AG10803 (cell line): Measurements from ENCODE around the gene CDH12.

ENCODE experiments used
- DNase-seq: peaks from one replicate; pipeline ENCODE4 v3.0.0; 2010; ENCODE audit warnings: low read depth
- H3K4me3 ChIP-seq: 2 replicates; pipeline ENCODE4 v1.5.1; 2011; ENCODE audit warnings: mild to moderate bottlenecking, low read length, control low read depth
- TF ChIP-seq, protein P1 (sequence below): conservative IDR thresholded peaks from 2 replicates; pipeline ENCODE4 v1.5.1; 2011; ENCODE audit warnings: mild to moderate bottlenecking, low read length, control low read depth, inconsistent platforms

The CDH12 gene

GRCh38 chr5:22837803-22838202 is 15.3 kb downstream of the CDH12 start:
- no peak for DNase-seq
- TF ChIP-seq, protein P1, sequence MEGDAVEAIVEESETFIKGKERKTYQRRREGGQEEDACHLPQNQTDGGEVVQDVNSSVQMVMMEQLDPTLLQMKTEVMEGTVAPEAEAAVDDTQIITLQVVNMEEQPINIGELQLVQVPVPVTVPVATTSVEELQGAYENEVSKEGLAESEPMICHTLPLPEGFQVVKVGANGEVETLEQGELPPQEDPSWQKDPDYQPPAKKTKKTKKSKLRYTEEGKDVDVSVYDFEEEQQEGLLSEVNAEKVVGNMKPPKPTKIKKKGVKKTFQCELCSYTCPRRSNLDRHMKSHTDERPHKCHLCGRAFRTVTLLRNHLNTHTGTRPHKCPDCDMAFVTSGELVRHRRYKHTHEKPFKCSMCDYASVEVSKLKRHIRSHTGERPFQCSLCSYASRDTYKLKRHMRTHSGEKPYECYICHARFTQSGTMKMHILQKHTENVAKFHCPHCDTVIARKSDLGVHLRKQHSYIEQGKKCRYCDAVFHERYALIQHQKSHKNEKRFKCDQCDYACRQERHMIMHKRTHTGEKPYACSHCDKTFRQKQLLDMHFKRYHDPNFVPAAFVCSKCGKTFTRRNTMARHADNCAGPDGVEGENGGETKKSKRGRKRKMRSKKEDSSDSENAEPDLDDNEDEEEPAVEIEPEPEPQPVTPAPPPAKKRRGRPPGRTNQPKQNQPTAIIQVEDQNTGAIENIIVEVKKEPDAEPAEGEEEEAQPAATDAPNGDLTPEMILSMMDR = no peak
- no peak overlapping the region for H3K4me3 ChIP-seq

GRCh38 chr5:22835686-22836085 is 17.5 kb downstream of the CDH12 start:
- no peak overlapping the region for H3K4me3 ChIP-seq
- TF ChIP-seq, protein P1 = no peak
- DNase-seq = no peak

- no peak for DNase-seq
- no peak overlapping the region for H3K4me3 ChIP-seq
- TF ChIP-seq, protein P1 = no peak
Observed at GRCh38 chr5:22793463-22793862, 59.7 kb downstream of the CDH12 start.

DNA sequence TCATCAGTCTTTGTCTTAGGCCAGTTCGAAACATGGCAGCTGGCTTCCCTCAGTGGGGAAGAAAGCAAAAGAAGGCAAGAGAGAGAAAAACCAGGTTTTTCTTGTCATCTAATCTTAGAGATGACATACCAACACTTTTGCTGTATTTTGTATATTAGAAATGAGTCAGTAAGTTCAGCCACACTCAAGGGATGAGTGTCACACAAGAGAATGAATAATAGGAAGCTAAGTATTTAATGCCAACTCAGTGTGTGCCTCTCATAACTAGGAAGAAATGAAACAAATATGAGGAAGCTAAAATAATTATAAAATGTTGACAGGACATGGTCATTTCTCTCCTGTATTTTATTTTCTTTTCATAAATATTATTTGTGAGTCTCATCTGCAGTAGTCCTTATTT is 65.3 kb downstream of the CDH12 start:
- TF ChIP-seq, protein P1 = no peak
- no peak overlapping the region for H3K4me3 ChIP-seq
- no peak for DNase-seq

DNA sequence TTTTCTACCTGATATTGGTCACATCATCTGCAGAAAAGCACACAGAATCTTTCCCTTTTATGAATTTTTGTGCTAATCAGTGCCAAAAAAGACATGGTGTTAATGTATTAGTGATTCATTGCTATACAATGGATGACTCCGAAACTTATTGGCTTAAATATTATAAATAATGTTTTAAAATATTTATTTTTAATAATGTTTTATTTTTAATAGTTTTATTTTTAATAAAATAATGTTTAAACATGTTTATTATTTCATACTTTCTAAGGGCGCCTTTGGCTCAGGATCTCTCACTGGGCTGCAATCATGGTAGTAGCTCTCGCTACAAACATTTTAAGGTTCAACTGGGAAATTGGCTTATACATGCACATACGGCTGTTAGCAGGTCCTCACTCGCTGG is 65.7 kb downstream of the CDH12 start:
- DNase-seq = no peak
- TF ChIP-seq, protein P1 = no peak
- H3K4me3 ChIP-seq = no peak overlapping the region

DNA sequence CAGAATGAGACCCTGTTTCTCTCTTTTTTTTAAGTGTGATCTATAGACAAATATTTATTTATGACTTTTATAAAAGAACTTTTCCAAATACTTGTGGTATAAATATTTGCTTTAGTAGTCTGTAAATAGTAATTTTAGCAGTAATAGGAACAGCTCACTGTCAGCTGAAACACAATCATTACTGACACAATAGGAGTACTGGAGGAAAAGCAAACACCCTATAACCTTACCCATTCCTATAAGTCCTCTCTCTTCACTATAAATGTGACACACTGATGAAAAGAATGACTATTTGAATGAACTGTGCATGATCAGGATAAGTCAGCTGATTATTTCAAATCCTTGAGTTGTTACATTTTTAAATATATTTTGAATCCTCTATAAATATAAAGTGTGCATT is 72.4 kb downstream of the CDH12 start:
- H3K4me3 ChIP-seq = no peak overlapping the region
- TF ChIP-seq, protein P1 = no peak
- no peak for DNase-seq

DNA sequence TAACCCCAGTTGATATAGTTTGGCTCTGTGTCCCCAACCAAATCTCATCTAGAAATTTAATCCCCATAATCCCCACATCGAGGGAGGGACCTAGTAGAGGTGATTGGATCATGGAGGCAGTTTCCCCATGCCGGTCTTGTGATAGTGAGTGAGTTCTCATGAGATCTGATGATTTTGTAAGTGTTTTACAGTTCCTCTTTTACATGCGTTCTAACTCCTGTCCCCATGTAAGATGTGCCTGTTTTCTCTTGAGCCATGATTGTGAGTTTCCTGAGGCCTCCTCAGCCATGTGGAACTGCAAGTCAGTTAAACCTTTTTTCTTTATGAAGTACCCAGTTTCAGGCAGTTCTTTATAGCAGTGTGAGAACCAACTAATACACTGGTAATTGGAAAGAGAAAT is 73.6 kb downstream of the CDH12 start:
- TF ChIP-seq, protein P1 = no peak
- H3K4me3 ChIP-seq = no peak overlapping the region
- DNase-seq = no peak
